ENCODE data around the gene ERICH2.

Gene ERICH2

DNA sequence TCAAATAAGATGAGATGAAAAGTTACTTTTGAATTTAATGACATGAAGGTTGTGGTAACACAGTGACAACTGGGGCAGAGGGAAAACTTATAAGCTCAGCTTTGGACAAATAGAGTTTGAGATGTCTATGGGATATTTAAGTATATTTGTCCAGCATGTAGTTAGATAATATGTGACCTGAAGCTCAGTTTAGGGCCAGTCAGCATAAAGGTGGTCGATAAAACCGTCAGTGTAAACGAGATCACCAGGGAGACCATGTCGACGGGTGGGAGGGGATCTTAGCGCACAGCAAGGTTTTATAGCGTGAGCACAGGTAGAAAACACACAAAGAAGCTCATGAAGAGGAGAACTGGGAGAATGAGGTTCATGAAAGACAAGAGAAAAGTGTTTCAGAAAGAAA, 7.4 kb upstream of the ERICH2 start:
- TF ChIP-seq, protein P1, sequence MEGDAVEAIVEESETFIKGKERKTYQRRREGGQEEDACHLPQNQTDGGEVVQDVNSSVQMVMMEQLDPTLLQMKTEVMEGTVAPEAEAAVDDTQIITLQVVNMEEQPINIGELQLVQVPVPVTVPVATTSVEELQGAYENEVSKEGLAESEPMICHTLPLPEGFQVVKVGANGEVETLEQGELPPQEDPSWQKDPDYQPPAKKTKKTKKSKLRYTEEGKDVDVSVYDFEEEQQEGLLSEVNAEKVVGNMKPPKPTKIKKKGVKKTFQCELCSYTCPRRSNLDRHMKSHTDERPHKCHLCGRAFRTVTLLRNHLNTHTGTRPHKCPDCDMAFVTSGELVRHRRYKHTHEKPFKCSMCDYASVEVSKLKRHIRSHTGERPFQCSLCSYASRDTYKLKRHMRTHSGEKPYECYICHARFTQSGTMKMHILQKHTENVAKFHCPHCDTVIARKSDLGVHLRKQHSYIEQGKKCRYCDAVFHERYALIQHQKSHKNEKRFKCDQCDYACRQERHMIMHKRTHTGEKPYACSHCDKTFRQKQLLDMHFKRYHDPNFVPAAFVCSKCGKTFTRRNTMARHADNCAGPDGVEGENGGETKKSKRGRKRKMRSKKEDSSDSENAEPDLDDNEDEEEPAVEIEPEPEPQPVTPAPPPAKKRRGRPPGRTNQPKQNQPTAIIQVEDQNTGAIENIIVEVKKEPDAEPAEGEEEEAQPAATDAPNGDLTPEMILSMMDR (IDR thresholded peaks at IDR 0.05; ENCODE audit: low read depth, low read length, poor library complexity, severe bottlenecking), result no peak
- TF ChIP-seq EZH2phosphoT487 (IDR thresholded peaks at IDR 0.05; ENCODE audit: borderline replicate concordance, low read length), result no peak
- no peaks in the 10 kb centered on the region for H3K27me3 ChIP-seq (ENCODE audit: control insufficient read depth, low read length)
- H3K4me3 ChIP-seq (ENCODE audit: low read length), result no peak overlapping the region
- no peaks in the 10 kb centered on the region for H3K9me3 ChIP-seq (ENCODE audit: control insufficient read depth, insufficient read depth, low read length)
- H3K4me1 ChIP-seq (ENCODE audit: control insufficient read depth, low read length), result no peaks in the 10 kb centered on the region
- H4K20me1 ChIP-seq (ENCODE audit: control insufficient read depth, insufficient read depth, low read depth, low read length), result no peaks in the 10 kb centered on the region
- H3K9me2 ChIP-seq (replicated peaks; ENCODE audit: control insufficient read depth, low read length), result no peaks in the 10 kb centered on the region
- H3K79me2 ChIP-seq (ENCODE audit: control insufficient read depth, low read length), result no peaks in the 10 kb centered on the region
- no peak overlapping the region for H3K27ac ChIP-seq (ENCODE audit: low read depth, low read length)
- H3K36me3 ChIP-seq (ENCODE audit: control insufficient read depth, low read length), result no peaks in the 10 kb centered on the region
- H3K4me2 ChIP-seq (ENCODE audit: low read length), result no peak overlapping the region
- H3F3A ChIP-seq (ENCODE audit: control insufficient read depth, insufficient read depth), result no peaks in the 10 kb centered on the region

- Histone ChIP-seq H3K36me3 (ENCODE audit: control insufficient read depth, low read length) (no peaks in the 10 kb centered on the region), H3K4me1 (ENCODE audit: control insufficient read depth, low read length) (no peaks in the 10 kb centered on the region), H3K9me2 (replicated peaks; ENCODE audit: control insufficient read depth, low read length) (no peaks in the 10 kb centered on the region), H4K20me1 (ENCODE audit: control insufficient read depth, insufficient read depth, low read depth, low read length) (no peaks in the 10 kb centered on the region), H3K27ac (ENCODE audit: low read depth, low read length) (no peak overlapping the region), H3K9me3 (ENCODE audit: control insufficient read depth, insufficient read depth, low read length) (no peaks in the 10 kb centered on the region), H3F3A (ENCODE audit: control insufficient read depth, insufficient read depth) (no peaks in the 10 kb centered on the region), H3K79me2 (ENCODE audit: control insufficient read depth, low read length) (no peaks in the 10 kb centered on the region), H3K4me3 (ENCODE audit: low read length) (no peak overlapping the region), H3K4me2 (ENCODE audit: low read length) (no peak overlapping the region), H3K27me3 (ENCODE audit: control insufficient read depth, low read length) (no peaks in the 10 kb centered on the region)
- TF ChIP-seq, protein P1 (IDR thresholded peaks at IDR 0.05; ENCODE audit: low read depth, low read length, poor library complexity, severe bottlenecking), result no peak
- TF ChIP-seq EZH2phosphoT487 (IDR thresholded peaks at IDR 0.05; ENCODE audit: borderline replicate concordance, low read length), result no peak
Measured at GRCh38 chr2:170763232-170763631, 6.9 kb upstream of the ERICH2 start.

GRCh38 chr2:170764880-170765261, 5.3 kb upstream of the ERICH2 start:
- Histone ChIP-seq H3K4me1 (ENCODE audit: control insufficient read depth, low read length) (peaks cover under 1% of the 10 kb centered on the region; the same call in 1 of the 2 replicates), H3F3A (ENCODE audit: control insufficient read depth, insufficient read depth) (no peaks in the 10 kb centered on the region), H3K9me2 (replicated peaks; ENCODE audit: control insufficient read depth, low read length) (no peaks in the 10 kb centered on the region), H3K4me3 (ENCODE audit: low read length) (no peak overlapping the region), H3K36me3 (ENCODE audit: control insufficient read depth, low read length) (no peaks in the 10 kb centered on the region), H3K27ac (ENCODE audit: low read depth, low read length) (no peak overlapping the region), H3K79me2 (ENCODE audit: control insufficient read depth, low read length) (no peaks in the 10 kb centered on the region), H3K27me3 (ENCODE audit: control insufficient read depth, low read length) (no peaks in the 10 kb centered on the region), H3K4me2 (ENCODE audit: low read length) (no peak overlapping the region), H4K20me1 (ENCODE audit: control insufficient read depth, insufficient read depth, low read depth, low read length) (no peaks in the 10 kb centered on the region), H3K9me3 (ENCODE audit: control insufficient read depth, insufficient read depth, low read length) (no peaks in the 10 kb centered on the region)
- TF ChIP-seq, protein P1 (IDR thresholded peaks at IDR 0.05; ENCODE audit: low read depth, low read length, poor library complexity, severe bottlenecking), result no peak
- TF ChIP-seq EZH2phosphoT487 (IDR thresholded peaks at IDR 0.05; ENCODE audit: borderline replicate concordance, low read length), result no peak

DNA sequence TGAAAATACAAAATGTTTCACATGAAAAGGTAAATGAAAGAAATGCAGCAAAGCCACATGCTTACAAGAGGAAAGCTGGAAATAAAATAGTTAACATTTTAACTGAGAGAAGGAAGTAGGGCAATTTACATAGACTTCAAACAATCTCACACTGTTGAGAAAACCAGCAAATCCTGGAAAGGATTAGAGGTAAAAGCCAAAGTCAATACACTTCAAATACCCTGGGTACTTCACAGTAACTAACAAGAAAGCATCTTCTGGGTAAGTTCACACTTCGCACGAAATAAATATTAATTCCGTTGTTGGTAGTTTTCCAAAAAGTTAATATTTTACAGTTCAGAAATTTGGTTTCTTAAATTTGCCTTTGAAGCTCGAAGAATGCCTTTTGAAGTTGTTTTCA, 3.5 kb upstream of the ERICH2 start:
- peaks cover 1% of the 10 kb centered on the region for H3F3A ChIP-seq (ENCODE audit: control insufficient read depth, insufficient read depth)
- H3K9me2 ChIP-seq (replicated peaks; ENCODE audit: control insufficient read depth, low read length), result no peaks in the 10 kb centered on the region
- no peak overlapping the region for H3K27ac ChIP-seq (ENCODE audit: low read depth, low read length)
- no peaks in the 10 kb centered on the region for H3K36me3 ChIP-seq (ENCODE audit: control insufficient read depth, low read length)
- H3K9me3 ChIP-seq (ENCODE audit: control insufficient read depth, insufficient read depth, low read length), result no peaks in the 10 kb centered on the region
- no peak overlapping the region for H3K4me3 ChIP-seq (ENCODE audit: low read length)
- no peak for TF ChIP-seq EZH2phosphoT487 (IDR thresholded peaks at IDR 0.05; ENCODE audit: borderline replicate concordance, low read length)
- TF ChIP-seq, protein P1 (IDR thresholded peaks at IDR 0.05; ENCODE audit: low read depth, low read length, poor library complexity, severe bottlenecking), result no peak
- peaks cover 10% of the 10 kb centered on the region for H3K4me1 ChIP-seq (ENCODE audit: control insufficient read depth, low read length)
- H3K79me2 ChIP-seq (ENCODE audit: control insufficient read depth, low read length), result no peaks in the 10 kb centered on the region
- H3K4me2 ChIP-seq (ENCODE audit: low read length), result no peak overlapping the region
- peaks cover 8% of the 10 kb centered on the region for H3K27me3 ChIP-seq (ENCODE audit: control insufficient read depth, low read length)
- H4K20me1 ChIP-seq (ENCODE audit: control insufficient read depth, insufficient read depth, low read depth, low read length), result no peaks in the 10 kb centered on the region
